K562 (cell line): ENCODE measurements around the gene NFIL3.

Experiments
- CBFB ChIP-seq: sonication (generic); formaldehyde crosslinking; IDR thresholded peaks from 2 replicates; pipeline ENCODE4 v1.4.0; 2020; ENCODE audit warnings: mild to moderate bottlenecking, missing genetic modification reagents
- ERF ChIP-seq: fragments of 450-650 bp; formaldehyde crosslinking; IDR thresholded peaks from 2 replicates; pipeline ENCODE4 v1.4.0; 2020; ENCODE audit warnings: mild to moderate bottlenecking, mixed read lengths
- PHF8 ChIP-seq: fragments of 200-600 bp; sonication (generic); IDR thresholded peaks from 2 replicates; pipeline ENCODE4 v1.6.1; 2012; ENCODE audit warnings: mixed run types, mild to moderate bottlenecking, inconsistent platforms, low read length, moderate library complexity, borderline replicate concordance
- POLR2A ChIP-seq: fragments of 450-650 bp; conservative IDR thresholded peaks from 2 replicates; pipeline ENCODE4 v1.6.1; 2016
- TF ChIP-seq, protein P1 (sequence below), 3 experiments: IDR thresholded peaks in 2 of 3; conservative IDR thresholded peaks in 1 of 3; 2 replicates each; pipeline ENCODE4 v1.5.1; 2011 to 2012; ENCODE audit warnings: low read length in 3 of 3, mild to moderate bottlenecking in 3 of 3, control low read depth in 2 of 3, improper control_type of control experiment in 1 of 3, inconsistent platforms in 1 of 3, low read depth in 1 of 3, mixed read lengths in 1 of 3, moderate library complexity in 1 of 3; ENCODE audit not compliant: insufficient read depth in 2 of 3

DNA sequence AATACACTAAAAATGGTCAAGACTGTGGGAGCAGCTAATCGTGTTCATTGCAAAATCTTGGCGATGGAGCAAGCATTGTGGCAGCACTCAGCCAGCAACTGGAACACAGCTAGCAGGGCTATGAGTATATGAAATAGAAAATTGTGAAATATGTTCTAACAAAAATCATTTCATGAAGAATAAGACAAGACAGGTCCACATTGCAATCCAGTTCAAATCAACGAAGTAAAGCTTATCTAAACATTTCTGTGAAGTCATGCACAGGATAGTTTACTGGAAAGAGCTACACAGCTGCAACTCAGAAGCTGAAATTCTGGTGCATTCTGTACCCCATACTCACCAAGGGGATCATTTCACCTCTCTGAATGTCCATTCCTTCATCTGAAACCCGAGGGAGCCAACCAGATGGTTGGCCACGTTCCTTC, 5.3 kb upstream of the NFIL3 start:
- TF ChIP-seq ERF (CRISPR knock-in tag): no peak
- TF ChIP-seq PHF8: no peak
- no peak for TF ChIP-seq POLR2A
- TF ChIP-seq, protein P1, sequence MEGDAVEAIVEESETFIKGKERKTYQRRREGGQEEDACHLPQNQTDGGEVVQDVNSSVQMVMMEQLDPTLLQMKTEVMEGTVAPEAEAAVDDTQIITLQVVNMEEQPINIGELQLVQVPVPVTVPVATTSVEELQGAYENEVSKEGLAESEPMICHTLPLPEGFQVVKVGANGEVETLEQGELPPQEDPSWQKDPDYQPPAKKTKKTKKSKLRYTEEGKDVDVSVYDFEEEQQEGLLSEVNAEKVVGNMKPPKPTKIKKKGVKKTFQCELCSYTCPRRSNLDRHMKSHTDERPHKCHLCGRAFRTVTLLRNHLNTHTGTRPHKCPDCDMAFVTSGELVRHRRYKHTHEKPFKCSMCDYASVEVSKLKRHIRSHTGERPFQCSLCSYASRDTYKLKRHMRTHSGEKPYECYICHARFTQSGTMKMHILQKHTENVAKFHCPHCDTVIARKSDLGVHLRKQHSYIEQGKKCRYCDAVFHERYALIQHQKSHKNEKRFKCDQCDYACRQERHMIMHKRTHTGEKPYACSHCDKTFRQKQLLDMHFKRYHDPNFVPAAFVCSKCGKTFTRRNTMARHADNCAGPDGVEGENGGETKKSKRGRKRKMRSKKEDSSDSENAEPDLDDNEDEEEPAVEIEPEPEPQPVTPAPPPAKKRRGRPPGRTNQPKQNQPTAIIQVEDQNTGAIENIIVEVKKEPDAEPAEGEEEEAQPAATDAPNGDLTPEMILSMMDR (IDR thresholded peaks at IDR 0.05 in 2 of 3, conservative IDR thresholded peaks at IDR 0.05 in 1 of 3; ENCODE audit: insufficient read depth in 2 of 3, low read depth in 1 of 3, low read length in 3 of 3): no peak
- no peak for TF ChIP-seq CBFB (CRISPR knock-in tag)
